IPS DF 4.7 (cell line): ENCODE results near the gene TAAR2.
"Not testable (repeated sequence)": the region's sequence is repeated elsewhere in the genome, so short reads cannot be mapped to it uniquely, and the experiment has no call there.

Experiments
- DNase-seq: peaks from one replicate; pipeline ENCODE4 v3.0.0-alpha.2; 2013; ENCODE audit warnings: low spot score; ENCODE audit errors: extremely low read depth

Gene TAAR2

DNA sequence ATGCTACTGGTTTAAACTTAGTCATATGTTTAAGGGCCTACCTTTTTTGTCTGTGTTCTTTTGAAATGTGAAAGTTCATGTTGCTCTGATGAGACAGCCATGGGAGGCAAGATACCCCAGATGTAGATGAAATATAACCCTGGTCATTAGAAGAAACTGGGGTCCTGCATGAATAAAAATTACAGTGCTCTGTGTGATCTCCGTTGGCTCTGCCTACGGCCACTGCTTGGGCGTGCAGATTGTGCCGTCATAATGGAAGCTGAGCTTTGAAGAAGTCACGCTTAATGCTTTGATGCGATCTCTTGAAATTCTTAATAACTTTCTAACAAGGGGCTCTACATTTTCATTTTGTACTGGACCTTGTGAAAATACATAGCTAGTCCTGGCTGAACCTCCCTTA is at the start of gene TAAR2:
TAAR2 (minus strand) TSS at position 101 of the 400 bp plus-strand sequence; CDS start at position 101, 0 bp downstream.
- DNase-seq: no peak

DNA sequence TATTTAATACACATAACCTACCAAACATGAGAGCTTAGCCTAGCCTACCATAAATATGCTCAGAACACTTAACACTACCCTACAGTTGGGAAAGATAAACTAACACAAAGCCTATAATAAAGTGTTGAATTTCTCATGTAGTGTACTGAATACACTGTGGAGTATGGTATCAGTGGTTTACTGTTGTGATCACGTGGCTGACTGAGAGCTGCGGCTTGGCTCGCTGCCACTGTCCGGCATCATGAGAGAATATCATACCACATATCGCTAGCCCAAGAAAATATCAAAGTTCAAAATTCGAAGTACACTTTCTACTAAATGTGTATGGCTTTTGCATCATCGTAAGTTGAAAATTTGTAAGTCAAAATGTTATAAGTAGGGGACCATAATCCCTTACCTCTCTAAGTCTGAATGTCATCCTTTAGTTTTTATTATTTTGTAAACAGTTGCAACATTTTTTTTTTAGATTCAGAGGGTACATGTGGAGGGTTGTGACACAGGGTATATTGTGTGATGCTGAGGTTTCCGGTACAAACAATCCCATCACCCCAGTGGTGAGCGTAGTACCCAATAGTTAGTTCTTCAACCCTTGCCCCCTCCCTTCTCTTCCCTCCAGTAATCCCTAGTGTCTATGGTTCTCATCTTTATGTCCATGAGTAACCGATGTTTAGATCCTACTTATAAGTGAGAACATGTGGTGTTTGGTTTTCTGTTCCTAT is 49.5 kb upstream of the TAAR2 start:
- no peak for DNase-seq

- no peak for DNase-seq
Measured at GRCh38 chr6:132671295-132671694, 47.2 kb upstream of the TAAR2 start.

GRCh38 chr6:132669690-132670291 is 45.7 kb upstream of the TAAR2 start:
- DNase-seq: no peak

GRCh38 chr6:132666118-132666517 is 42.0 kb upstream of the TAAR2 start:
- no peak for DNase-seq

- DNase-seq: no peak
Measured at GRCh38 chr6:132664309-132665034, 40.4 kb upstream of the TAAR2 start.

GRCh38 chr6:132663661-132664060 is 39.6 kb upstream of the TAAR2 start:
- no peak for DNase-seq

- DNase-seq: no peak
Measured at GRCh38 chr6:132661906-132662305, 37.8 kb upstream of the TAAR2 start.

- no peak for DNase-seq
Measured at GRCh38 chr6:132659082-132659481, 35.0 kb upstream of the TAAR2 start, which contains the start of gene TAAR1. TSS of gene TAAR1 (minus strand) at chr6:132659182. CDS start at chr6:132646003, 13,179 bp downstream.

- DNase-seq: no peak
Measured at GRCh38 chr6:132651062-132651461, 27.0 kb upstream of the TAAR2 start.

GRCh38 chr6:132650429-132650828 is 26.4 kb upstream of the TAAR2 start:
- no peak for DNase-seq

GRCh38 chr6:132648828-132649227 is 24.8 kb upstream of the TAAR2 start:
- no peak for DNase-seq

- no peak for DNase-seq
Measured at GRCh38 chr6:132648356-132648755, 24.3 kb upstream of the TAAR2 start.

GRCh38 chr6:132643547-132643946 is 19.5 kb upstream of the TAAR2 start:
- no peak for DNase-seq

- DNase-seq: not testable (repeated sequence)
Measured at GRCh38 chr6:132637135-132637534, 13.1 kb upstream of the TAAR2 start.

DNA sequence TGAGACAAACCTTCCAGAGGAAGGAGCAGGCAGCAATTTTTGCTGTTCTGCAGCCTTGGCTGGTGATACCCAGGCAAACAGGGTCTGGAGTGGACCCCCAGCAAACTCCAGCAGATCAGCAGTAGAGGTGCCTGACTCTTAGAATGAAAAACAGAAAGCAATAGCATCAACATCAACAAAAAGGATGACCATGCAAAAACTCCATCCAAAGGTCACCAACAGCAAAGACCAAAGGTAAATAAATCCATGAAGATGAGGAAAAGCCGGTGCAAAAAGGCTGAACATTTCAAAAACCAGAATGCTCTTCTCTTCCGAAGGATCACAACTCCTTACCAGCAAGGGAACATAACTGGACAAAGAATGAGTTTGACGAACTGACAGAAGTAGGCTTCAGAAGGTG is 11.8 kb upstream of the TAAR2 start:
- not testable (repeated sequence) for DNase-seq

GRCh38 chr6:132635288-132635687 is 11.2 kb upstream of the TAAR2 start:
- DNase-seq: not testable (repeated sequence)

- DNase-seq: no peak
Measured at GRCh38 chr6:132634796-132635195, 10.7 kb upstream of the TAAR2 start.

- DNase-seq: no peak
Measured at GRCh38 chr6:132633362-132633761, 9.3 kb upstream of the TAAR2 start.

DNA sequence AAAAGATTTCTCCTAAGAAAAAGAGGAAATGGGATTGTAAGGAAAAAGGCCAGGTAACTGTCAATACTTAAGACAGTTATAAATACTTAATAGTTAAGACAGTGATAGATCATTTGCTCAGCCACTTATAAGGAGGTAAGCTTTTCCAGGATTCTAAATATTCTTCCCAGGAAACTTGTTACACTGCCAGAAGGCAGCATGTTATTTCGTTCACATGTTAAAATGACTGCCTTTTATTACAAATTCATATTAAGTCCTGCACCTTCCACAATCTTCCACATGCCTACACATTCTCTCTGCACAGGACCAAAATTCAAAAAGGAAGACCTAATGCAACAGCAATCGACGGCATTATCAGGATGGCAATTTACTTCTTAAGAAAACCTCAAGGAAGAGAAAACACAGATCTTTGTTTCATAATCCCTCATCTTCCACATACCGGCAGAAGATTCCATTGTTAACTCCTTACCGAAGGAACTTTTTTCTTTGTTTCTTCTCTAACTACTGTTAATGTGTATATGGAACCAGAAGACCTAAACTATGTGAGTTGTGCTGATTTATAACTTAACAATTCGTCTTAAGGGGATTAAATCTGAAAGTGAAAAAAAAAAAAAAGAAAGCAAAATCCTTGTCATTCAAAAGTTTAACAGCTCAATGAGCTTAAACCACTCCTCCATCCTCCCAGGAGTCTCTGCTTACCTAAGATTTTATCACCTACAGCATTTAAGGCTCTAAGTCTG is 799 bp downstream of the TAAR2 start:
- no peak for DNase-seq

- DNase-seq: no peak
Measured at GRCh38 chr6:132616677-132617076, 7.4 kb downstream of the TAAR2 start.

GRCh38 chr6:132614554-132614953 is 9.5 kb downstream of the TAAR2 start:
- DNase-seq: no peak
